ENCODE results near the gene TCFL5.
A peak's percentile ranks its signal among the peaks of the same experiment; 100 is the strongest.

The TCFL5 gene

GRCh38 chr20:62861726-62862336 lies at the start of gene TCFL5:
Gene TCFL5, minus strand, starts transcription at chr20:62861822. Its CDS starts 152 bp downstream, at chr20:62861670.
- peak; percentile 88 for DNase-seq (ENCODE audit: low read depth)

GRCh38 chr20:62910777-62911497 lies 49.3 kb upstream of the TCFL5 start:
- no peak for DNase-seq (ENCODE audit: low read depth)

- no peak for DNase-seq (ENCODE audit: low read depth)
These were observed 48.7 kb upstream of the TCFL5 start for GRCh38 chr20:62910217-62910766.

GRCh38 chr20:62908971-62909791 lies 47.6 kb upstream of the TCFL5 start:
- no peak for DNase-seq (ENCODE audit: low read depth)

- DNase-seq (ENCODE audit: low read depth) = no peak
These were observed 46.0 kb upstream of the TCFL5 start for GRCh38 chr20:62907384-62908317.

- no peak for DNase-seq (ENCODE audit: low read depth)
These were observed 45.2 kb upstream of the TCFL5 start for GRCh38 chr20:62906647-62907375.

GRCh38 chr20:62906209-62906608 lies 44.6 kb upstream of the TCFL5 start:
- DNase-seq (ENCODE audit: low read depth) = no peak

GRCh38 chr20:62905536-62906117 lies 44.0 kb upstream of the TCFL5 start:
- DNase-seq (ENCODE audit: low read depth) = no peak

- no peak for DNase-seq (ENCODE audit: low read depth)
These were observed 41.4 kb upstream of the TCFL5 start for GRCh38 chr20:62902926-62903615.

- no peak for DNase-seq (ENCODE audit: low read depth)
These were observed 40.3 kb upstream of the TCFL5 start for GRCh38 chr20:62901891-62902290.

GRCh38 chr20:62900692-62901584 lies 39.3 kb upstream of the TCFL5 start:
- no peak for DNase-seq (ENCODE audit: low read depth)

GRCh38 chr20:62900052-62900691 lies 38.5 kb upstream of the TCFL5 start:
- DNase-seq (ENCODE audit: low read depth) = peak; percentile 64

GRCh38 chr20:62899633-62900051 lies 38.0 kb upstream of the TCFL5 start:
- no peak for DNase-seq (ENCODE audit: low read depth)

GRCh38 chr20:62898970-62899632 lies 37.5 kb upstream of the TCFL5 start:
- DNase-seq (ENCODE audit: low read depth) = no peak

GRCh38 chr20:62898093-62898964 lies 36.7 kb upstream of the TCFL5 start:
- DNase-seq (ENCODE audit: low read depth) = no peak

GRCh38 chr20:62897666-62898065 lies 36.0 kb upstream of the TCFL5 start:
- DNase-seq (ENCODE audit: low read depth) = no peak

GRCh38 chr20:62896526-62896925 lies 34.9 kb upstream of the TCFL5 start:
- DNase-seq (ENCODE audit: low read depth) = no peak

Measured in stimulated activated CD8-positive, alpha-beta memory T cell treated with anti-CD3 and anti-CD28 coated beads, Interleukin-15, amount 100 ng/mL, for 1 hour (primary cell).